IMR-90 (cell line): Measurements from ENCODE around the gene MPZL1. TPM values are rescaled to one million over a fixed set of nuclear protein-coding genes. Genes with fewer than 3 reads are reported as not detected.
A peak's percentile ranks its signal among the peaks of the same experiment; 100 is the strongest.

ENCODE experiments used
- ATAC-seq: fragments of 200-7000 bp; cut with Tn5 transposase; 2 replicates; pipeline ENCODE4 v1.9.1; 2020; ENCODE audit warnings: low read depth, mild to moderate bottlenecking, moderate library complexity
- BruUV-seq: library from RNA; stranded (reverse); fragments of 400-500 nt; replicated peaks from 2 replicates; lab custom pipeline; 2021; lab: Mats Ljungman, UMichigan
- CTCF ChIA-PET: fragments of 300-600 bp; formaldehyde crosslinking; extraction: SDS; loops from one replicate; lab custom pipeline; 2021; ENCODE audit warnings: antibody characterized with exemption; lab: Yijun Ruan, JAX
- POLR2A ChIA-PET: fragments of 300-600 bp; sonication (Branson Sonifier 250); formaldehyde crosslinking; loops from one replicate; lab custom pipeline; 2022; ENCODE audit warnings: antibody characterized with exemption; ENCODE audit not compliant: unreplicated experiment; lab: Charles Lee
- DNase-seq: peaks from one replicate; pipeline ENCODE4 v3.0.0; 2013
- H2AFZ ChIP-seq: replicated peaks from 2 replicates; pipeline ENCODE3; 2013; ENCODE audit warnings: low read length, mild to moderate bottlenecking; ENCODE audit not compliant: poor library complexity
- H2AK5ac ChIP-seq: 2 replicates; pipeline ENCODE4 v1.6.1; 2013; ENCODE audit warnings: low read depth, low read length, inconsistent platforms
- H2AK9ac ChIP-seq: replicated peaks from 2 replicates; pipeline ENCODE3; 2013; ENCODE audit warnings: mild to moderate bottlenecking, low read depth, low read length, moderate library complexity; ENCODE audit not compliant: poor library complexity
- H2BK120ac ChIP-seq: 2 replicates; pipeline ENCODE4 v1.6.1; 2013; ENCODE audit warnings: low read depth, low read length, inconsistent platforms
- H2BK15ac ChIP-seq: 3 replicates; pipeline ENCODE4 v1.6.1; 2013; ENCODE audit warnings: low read depth, low read length, inconsistent platforms
- H2BK20ac ChIP-seq: 2 replicates; pipeline ENCODE4 v1.6.1; 2013; ENCODE audit warnings: low read depth, mild to moderate bottlenecking, inconsistent platforms, low read length, moderate library complexity
- H2BK5ac ChIP-seq: 2 replicates; pipeline ENCODE4 v1.6.1; 2013; ENCODE audit warnings: mild to moderate bottlenecking, low read depth, low read length, inconsistent platforms; ENCODE audit not compliant: poor library complexity, severe bottlenecking
- H3K14ac ChIP-seq: replicated peaks from 2 replicates; pipeline ENCODE4 v1.6.1; 2013; ENCODE audit warnings: low read depth, low read length, inconsistent platforms
- H3K18ac ChIP-seq: 2 replicates; pipeline ENCODE4 v1.6.1; 2013; ENCODE audit warnings: low read depth, low read length, control low read depth
- H3K23ac ChIP-seq: 2 replicates; pipeline ENCODE4 v1.6.1; 2013; ENCODE audit warnings: low read depth, low read length, inconsistent platforms
- H3K27ac ChIP-seq: 2 replicates; pipeline ENCODE4 v1.5.1; 2013; ENCODE audit warnings: mild to moderate bottlenecking, control low read depth, low read length; ENCODE audit not compliant: insufficient read depth
- H3K27me3 ChIP-seq: 2 replicates; pipeline ENCODE4 v1.6.1; 2013; ENCODE audit warnings: low read length; ENCODE audit not compliant: control insufficient read depth, insufficient read depth
- H3K36me3 ChIP-seq: 2 replicates; pipeline ENCODE4 v1.6.1; 2013; ENCODE audit warnings: low read length, mixed read lengths; ENCODE audit not compliant: control insufficient read depth, insufficient read depth
- H3K4ac ChIP-seq: 2 replicates; pipeline ENCODE4 v1.6.1; 2013; ENCODE audit warnings: low read depth, low read length, inconsistent platforms
- H3K4me1 ChIP-seq: 2 replicates; pipeline ENCODE4 v1.6.1; 2013; ENCODE audit warnings: low read length, mixed read lengths; ENCODE audit not compliant: control insufficient read depth, insufficient read depth
- H3K4me2 ChIP-seq: 2 replicates; pipeline ENCODE4 v1.6.1; 2013; ENCODE audit warnings: low read depth, mild to moderate bottlenecking, control low read depth, low read length, moderate library complexity
- H3K4me3 ChIP-seq: 2 replicates; pipeline ENCODE4 v1.5.1; 2013; ENCODE audit warnings: low read depth, mild to moderate bottlenecking, control low read depth, low read length, moderate library complexity; ENCODE audit not compliant: insufficient read depth
- H3K56ac ChIP-seq: 2 replicates; pipeline ENCODE4 v1.6.1; 2013; ENCODE audit warnings: low read length, inconsistent platforms; ENCODE audit not compliant: insufficient read depth; ENCODE audit errors: extremely low read depth
- H3K79me1 ChIP-seq, 2 experiments: 2 replicates each; pipeline ENCODE4 v1.6.1; 2013; ENCODE audit warnings: low read length in 2 of 2, inconsistent platforms in 1 of 2, low read depth in 1 of 2
- H3K9ac ChIP-seq: 2 replicates; pipeline ENCODE4 v1.6.1; 2013; ENCODE audit warnings: low read depth, low read length, control low read depth
- H3K9me1 ChIP-seq: 2 replicates; pipeline ENCODE4 v1.6.1; 2013; ENCODE audit warnings: low read length, inconsistent platforms; ENCODE audit not compliant: insufficient read depth
- H3K9me3 ChIP-seq: 2 replicates; pipeline ENCODE4 v1.6.1; 2013; ENCODE audit warnings: low read length; ENCODE audit not compliant: control insufficient read depth, insufficient read depth
- H4K20me1 ChIP-seq: 2 replicates; pipeline ENCODE4 v1.6.1; 2013; ENCODE audit warnings: low read length, inconsistent platforms; ENCODE audit not compliant: insufficient read depth
- H4K5ac ChIP-seq: 2 replicates; pipeline ENCODE4 v1.6.1; 2013; ENCODE audit warnings: mild to moderate bottlenecking, low read depth, low read length, control low read depth
- H4K8ac ChIP-seq, 2 experiments: 2 replicates each; pipeline ENCODE4 v1.6.1; 2013; ENCODE audit warnings: low read depth in 2 of 2, low read length in 2 of 2, control low read depth in 1 of 2, inconsistent platforms in 1 of 2
- H4K91ac ChIP-seq: 2 replicates; pipeline ENCODE4 v1.6.1; 2013; ENCODE audit warnings: low read depth, low read length, inconsistent platforms; ENCODE audit not compliant: insufficient read depth
- BHLHE40 ChIP-seq: fragments of 150-350 bp; IDR thresholded peaks from 2 replicates; pipeline ENCODE4 v1.6.1; 2016; ENCODE audit warnings: mild to moderate bottlenecking, low read depth, low read length
- CEBPB ChIP-seq: IDR thresholded peaks from 2 replicates; pipeline ENCODE4 v1.6.1; 2012; ENCODE audit warnings: low read depth, low read length, improper control_type of control experiment
- FOS ChIP-seq: fragments of 150-350 bp; IDR thresholded peaks from 2 replicates; pipeline ENCODE4 v1.6.1; 2016; ENCODE audit warnings: low read depth, low read length
- MAFK ChIP-seq: IDR thresholded peaks from 2 replicates; pipeline ENCODE4 v1.6.1; 2012; ENCODE audit warnings: low read depth, low read length, improper control_type of control experiment
- MAZ ChIP-seq: IDR thresholded peaks from 2 replicates; pipeline ENCODE4 v1.6.1; 2012; ENCODE audit warnings: low read depth, mild to moderate bottlenecking, low read length, improper control_type of control experiment, moderate library complexity, borderline replicate concordance
- MXI1 ChIP-seq: IDR thresholded peaks from 2 replicates; pipeline ENCODE4 v1.6.1; 2012; ENCODE audit warnings: low read depth, mild to moderate bottlenecking, low read length, moderate library complexity, borderline replicate concordance
- NFE2L2 ChIP-seq: fragments of 150-350 bp; IDR thresholded peaks from 2 replicates; pipeline ENCODE4 v1.6.1; 2016; ENCODE audit warnings: low read depth, mild to moderate bottlenecking, low read length
- RAD21 ChIP-seq: IDR thresholded peaks from 2 replicates; pipeline ENCODE4 v1.6.1; 2012; ENCODE audit warnings: low read length, improper control_type of control experiment
- RFX5 ChIP-seq: IDR thresholded peaks from 2 replicates; pipeline ENCODE4 v1.8.0; 2012; ENCODE audit warnings: low read depth, mild to moderate bottlenecking, low read length, moderate library complexity
- SMC3 ChIP-seq: fragments of 150-350 bp; IDR thresholded peaks from 2 replicates; pipeline ENCODE4 v1.6.1; 2016; ENCODE audit warnings: low read depth, mild to moderate bottlenecking, antibody characterized with exemption, low read length, moderate library complexity
- WGBS, 2 experiments: methylation state at CpG; one replicate each; pipeline versions ENCODE4 v1.1.5 to v1.1.7; 2013; ENCODE audit warnings: missing lambda C conversion rate in 2 of 2; ENCODE audit not compliant: insufficient read length in 1 of 2; ENCODE audit errors: extremely low coverage in 2 of 2; 5-methylcytosine and 5-hydroxymethylcytosine counted together
- dilution Hi-C: fragments of 300-500 bp; cut with HindIII; formaldehyde crosslinking; loops from one replicate; pipeline ENCODE4 v1.14.3; 2018; ENCODE audit warnings: low sequenced_read_pairs; ENCODE audit not compliant: unreplicated experiment
- in situ Hi-C: fragments of 300-500 bp; cut with MboI; formaldehyde crosslinking; loops from 3 replicates; pipeline ENCODE4 v1.14.3; 2019; ENCODE audit warnings: low sequenced_read_pairs, inconsistent platforms, mixed read lengths
- intact Hi-C: fragments of 100-400 bp; cut with micrococcal nuclease; formaldehyde crosslinking; loops from 2 replicates; pipeline ENCODE4 v1.10.0; 2022
- polyA plus RNA-seq, 3 experiments: library from polyadenylated mRNA; depleted of rRNA; stranded (reverse); fragments of >200 nt; gene quantifications; 2 replicates each; pipeline ENCODE4 v1.2.3, GENCODE V29; 2012; ENCODE audit warnings: low replicate concordance in 1 of 3
- total RNA-seq: library from RNA; depleted of rRNA; stranded (reverse); fragments of >200 nt; gene quantifications from 2 replicates; pipeline ENCODE4 v1.2.3, GENCODE V29; 2012
- TF ChIP-seq, protein P1 (sequence below): conservative IDR thresholded peaks from 2 replicates; pipeline ENCODE4 v1.5.1; 2012; ENCODE audit warnings: mild to moderate bottlenecking, low read depth, low read length, improper control_type of control experiment
- TF ChIP-seq, protein P2 (sequence below): fragments of 150-350 bp; IDR thresholded peaks from 2 replicates; pipeline ENCODE4 v1.6.1; 2017; ENCODE audit warnings: mild to moderate bottlenecking, antibody characterized with exemption, low read length, low read depth

MPZL1 gene
- total and polyA plus RNA-seq, 2 of the 4 experiments (the other 2 are of a cell fraction), result 55.3 to 87.3 TPM

DNA sequence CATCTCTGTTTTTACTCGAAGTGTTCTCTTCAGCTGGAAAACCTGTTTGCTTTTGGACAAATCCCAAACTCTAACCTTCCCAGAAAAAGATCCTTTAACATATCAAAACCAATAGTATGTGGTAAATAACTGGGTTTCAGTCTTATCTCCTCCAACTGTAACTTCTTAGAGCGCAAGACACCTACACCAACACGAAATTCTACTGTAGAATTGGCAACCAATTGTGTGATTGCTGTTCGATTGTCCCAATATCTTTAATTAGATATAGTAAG lies 5.8 kb upstream of the MPZL1 start:
- no TSS peak for BruUV-seq
- ATAC-seq, result no peak

More for the DNA sequence above, 5.8 kb upstream of the MPZL1 start:
- Histone ChIP-seq H3K4me3 (peak overlapping the region; percentile 53), H4K91ac (no peak overlapping the region), H3K14ac (no peak overlapping the region), H2AK9ac (no peak overlapping the region), H3K4me2 (peak overlapping the region; percentile 72; the same call in 1 of the 2 replicates), H4K20me1 (no peaks in the 10 kb centered on the region), H3K9me1 (0 out of 2 replicates have a peak, but pooled peaks cover 3% of the 10 kb centered on the region), H3K4ac (no peak overlapping the region), H3K79me1 (peaks cover 0 to 3% of the 10 kb centered on the region in 2 experiments; a peak in 1 of 4 replicates), H3K9me3 (no peaks in the 10 kb centered on the region), H2BK20ac (no peak overlapping the region), H3K56ac (no peak overlapping the region), H3K4me1 (peaks cover 2% of the 10 kb centered on the region; the same call in 1 of the 2 replicates), H2BK15ac (no peak overlapping the region), H3K9ac (no peak overlapping the region; the same call in 1 of the 2 replicates), H2BK5ac (peak overlapping the region; percentile 47), H2AK5ac (no peak overlapping the region), H2AFZ (no peak overlapping the region), H3K23ac (peak overlapping the region; percentile 8; the same call in 1 of the 2 replicates), H3K27me3 (peaks cover 2% of the 10 kb centered on the region; the same call in 1 of the 2 replicates), H4K8ac (no peak overlapping the region), H3K27ac (no peak overlapping the region), H4K5ac (no peak overlapping the region), H3K18ac (no peak overlapping the region; the same call in 1 of the 2 replicates), H2BK120ac (no peak overlapping the region), H3K36me3 (no peaks in the 10 kb centered on the region)
- no peak for DNase-seq
- TF ChIP-seq BHLHE40, result no peak
- no peak for TF ChIP-seq MAZ
- no peak for TF ChIP-seq MXI1
- TF ChIP-seq CEBPB, result no peak
- no peak for TF ChIP-seq SMC3
- TF ChIP-seq, protein P1, sequence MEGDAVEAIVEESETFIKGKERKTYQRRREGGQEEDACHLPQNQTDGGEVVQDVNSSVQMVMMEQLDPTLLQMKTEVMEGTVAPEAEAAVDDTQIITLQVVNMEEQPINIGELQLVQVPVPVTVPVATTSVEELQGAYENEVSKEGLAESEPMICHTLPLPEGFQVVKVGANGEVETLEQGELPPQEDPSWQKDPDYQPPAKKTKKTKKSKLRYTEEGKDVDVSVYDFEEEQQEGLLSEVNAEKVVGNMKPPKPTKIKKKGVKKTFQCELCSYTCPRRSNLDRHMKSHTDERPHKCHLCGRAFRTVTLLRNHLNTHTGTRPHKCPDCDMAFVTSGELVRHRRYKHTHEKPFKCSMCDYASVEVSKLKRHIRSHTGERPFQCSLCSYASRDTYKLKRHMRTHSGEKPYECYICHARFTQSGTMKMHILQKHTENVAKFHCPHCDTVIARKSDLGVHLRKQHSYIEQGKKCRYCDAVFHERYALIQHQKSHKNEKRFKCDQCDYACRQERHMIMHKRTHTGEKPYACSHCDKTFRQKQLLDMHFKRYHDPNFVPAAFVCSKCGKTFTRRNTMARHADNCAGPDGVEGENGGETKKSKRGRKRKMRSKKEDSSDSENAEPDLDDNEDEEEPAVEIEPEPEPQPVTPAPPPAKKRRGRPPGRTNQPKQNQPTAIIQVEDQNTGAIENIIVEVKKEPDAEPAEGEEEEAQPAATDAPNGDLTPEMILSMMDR, result no peak
- TF ChIP-seq, protein P2, sequence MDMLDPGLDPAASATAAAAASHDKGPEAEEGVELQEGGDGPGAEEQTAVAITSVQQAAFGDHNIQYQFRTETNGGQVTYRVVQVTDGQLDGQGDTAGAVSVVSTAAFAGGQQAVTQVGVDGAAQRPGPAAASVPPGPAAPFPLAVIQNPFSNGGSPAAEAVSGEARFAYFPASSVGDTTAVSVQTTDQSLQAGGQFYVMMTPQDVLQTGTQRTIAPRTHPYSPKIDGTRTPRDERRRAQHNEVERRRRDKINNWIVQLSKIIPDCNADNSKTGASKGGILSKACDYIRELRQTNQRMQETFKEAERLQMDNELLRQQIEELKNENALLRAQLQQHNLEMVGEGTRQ, result no peak
- no peak for TF ChIP-seq RFX5
- no peak for TF ChIP-seq FOS
- no peak for TF ChIP-seq MAFK
- no peak for TF ChIP-seq RAD21
- TF ChIP-seq NFE2L2, result no peak
- CTCF ChIA-PET, result interaction anchor here (0.5 to 2.5 kb wide), 8 partner anchors 11 to 444 kb away, joined by 3 to 10 read pairs (median 3); no protein-coding TSS in a partner anchor
- POLR2A ChIA-PET, result no interaction called here
- in situ Hi-C loops (loop anchor here (10.0 kb wide), 1 partner anchor 369 kb away; no protein-coding TSS in a partner anchor), dilution Hi-C loops (no loop called here), intact Hi-C loops (loop anchor here (1.0 to 5.0 kb wide), 2 partner anchors 220 to 461 kb away; partner anchors contain the start of genes DCAF6 and TIPRL)
- no CpG with 5 or more reads among the region's 4 CpGs for WGBS, 2 experiments
